HK-2 (cell line): Measurements from ENCODE around the gene RERE.
"Not testable (repeated sequence)": the region's sequence is repeated elsewhere in the genome, so short reads cannot be mapped to it uniquely, and the experiment has no call there.

ENCODE experiments used
- DNase-seq: peaks from one replicate; pipeline ENCODE4 v3.0.0-alpha.2; 2018; ENCODE audit not compliant: unreplicated experiment

RERE gene

DNA sequence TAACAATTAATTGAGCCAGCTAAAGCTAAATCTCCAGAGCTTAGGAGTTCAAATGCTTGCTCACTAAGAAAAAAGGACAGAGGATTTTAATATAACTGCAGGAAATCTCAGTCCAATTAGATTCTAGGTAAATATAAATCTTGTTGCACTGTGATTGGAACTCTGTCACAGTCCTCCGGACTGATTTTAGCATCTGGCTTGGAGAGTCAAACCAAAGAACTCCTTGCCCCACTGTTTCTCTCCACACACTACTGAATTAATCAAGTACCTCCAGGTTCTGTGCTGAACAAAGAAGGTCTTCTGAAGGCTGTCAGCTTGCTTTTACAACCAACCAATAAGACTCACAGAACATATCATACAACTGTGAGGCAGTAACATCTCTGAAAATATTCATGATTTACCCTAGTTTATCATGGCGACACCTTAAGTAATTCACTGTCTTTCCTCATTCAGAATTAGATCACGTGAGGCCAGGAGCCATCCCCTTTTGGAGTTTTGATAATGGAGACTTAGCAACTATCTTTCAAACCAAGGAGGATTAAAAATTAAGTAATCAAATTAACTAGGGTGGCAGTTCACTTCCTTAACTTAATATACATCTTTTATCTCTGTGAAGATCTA is 176.0 kb downstream of the RERE start:
- no peak for DNase-seq

DNA sequence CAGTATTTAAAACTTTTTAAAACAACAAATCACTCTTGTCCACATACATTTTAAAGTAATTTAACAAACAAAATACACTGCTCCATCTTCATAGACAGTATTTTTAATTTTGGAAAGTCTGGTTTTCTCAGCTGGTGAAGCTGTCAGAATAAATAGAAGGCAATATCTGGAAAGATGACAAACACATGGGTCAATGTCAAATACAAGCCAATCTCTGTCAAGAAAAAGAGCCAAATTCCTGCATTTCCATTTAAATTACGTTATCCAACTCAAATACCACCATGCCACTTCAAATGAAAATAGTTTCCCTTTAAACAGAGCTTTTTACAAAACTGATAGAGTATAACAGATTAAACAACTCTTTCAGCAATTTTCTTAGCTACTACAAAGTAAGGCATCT is 176.5 kb downstream of the RERE start:
- no peak for DNase-seq

DNA sequence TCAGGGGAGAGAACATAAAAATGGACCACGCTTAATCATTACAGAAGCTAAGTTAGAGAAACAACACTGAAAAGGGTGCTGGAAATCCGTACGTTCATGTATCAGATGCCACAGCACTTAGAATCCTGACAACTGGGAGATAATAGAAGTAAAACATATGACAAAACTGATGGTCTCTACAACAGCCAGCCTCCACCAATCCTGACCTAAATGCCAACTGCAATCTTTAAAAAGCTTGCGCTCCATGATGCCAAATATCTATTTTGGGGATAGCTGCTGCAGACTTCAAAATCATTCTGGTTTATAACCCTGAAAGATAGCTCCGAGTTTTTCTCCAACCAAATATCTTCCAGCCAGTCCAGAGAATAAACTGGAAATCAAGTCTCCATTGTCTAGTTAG is 178.3 kb downstream of the RERE start:
- no peak for DNase-seq

DNA sequence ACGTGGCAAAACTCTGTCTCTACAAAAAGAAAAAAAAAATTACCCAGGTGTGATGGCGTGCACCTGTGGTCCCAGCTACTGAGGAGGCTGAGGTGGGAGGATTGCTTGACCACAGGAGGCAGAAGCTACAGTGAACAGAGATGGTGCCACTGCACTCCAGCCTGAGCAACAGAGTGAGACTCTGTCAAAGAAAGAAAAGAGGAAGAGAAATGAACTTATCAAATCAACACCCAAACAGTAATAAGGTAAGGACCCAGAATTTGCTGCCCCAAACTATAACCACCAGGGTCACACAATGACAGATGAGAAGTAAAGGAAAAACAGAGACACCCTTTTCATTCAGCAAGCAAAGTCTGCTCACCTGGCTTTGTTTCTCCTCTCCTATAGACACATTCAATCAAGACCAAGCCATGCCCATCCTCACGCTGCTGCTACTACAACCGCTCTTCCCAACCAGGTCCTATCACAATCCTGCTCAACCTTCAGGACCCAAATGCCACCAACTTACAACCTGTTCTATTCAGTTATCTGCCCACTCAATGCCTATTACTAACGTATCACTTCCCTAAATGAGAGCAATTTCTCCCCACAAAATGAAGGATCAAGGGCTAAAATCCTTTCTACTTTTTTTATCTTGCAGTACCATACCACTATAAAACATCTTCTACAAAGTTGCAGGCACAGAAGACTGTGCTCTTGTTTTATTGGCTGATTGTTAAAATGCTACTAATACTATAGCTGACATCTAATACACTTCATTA is 183.5 kb downstream of the RERE start:
- no peak for DNase-seq

DNA sequence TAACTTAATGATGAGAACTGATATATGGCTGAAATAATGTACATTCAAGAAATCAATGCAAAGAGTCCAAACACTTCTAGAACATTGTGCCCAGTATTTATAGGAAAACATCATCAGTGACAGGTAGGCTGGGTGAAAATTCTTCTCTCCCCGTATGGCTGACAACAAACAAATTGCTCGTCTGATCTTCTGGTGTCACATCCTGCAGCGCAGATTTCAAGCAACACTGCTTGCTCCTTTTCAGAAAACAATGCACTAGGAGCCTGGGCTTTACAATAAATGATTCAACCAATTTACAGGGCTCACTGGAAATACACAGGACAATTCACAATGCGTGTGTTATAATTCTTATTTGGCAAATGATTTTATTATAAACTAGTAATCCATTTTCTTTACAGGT is 185.3 kb downstream of the RERE start:
- DNase-seq, result no peak

DNA sequence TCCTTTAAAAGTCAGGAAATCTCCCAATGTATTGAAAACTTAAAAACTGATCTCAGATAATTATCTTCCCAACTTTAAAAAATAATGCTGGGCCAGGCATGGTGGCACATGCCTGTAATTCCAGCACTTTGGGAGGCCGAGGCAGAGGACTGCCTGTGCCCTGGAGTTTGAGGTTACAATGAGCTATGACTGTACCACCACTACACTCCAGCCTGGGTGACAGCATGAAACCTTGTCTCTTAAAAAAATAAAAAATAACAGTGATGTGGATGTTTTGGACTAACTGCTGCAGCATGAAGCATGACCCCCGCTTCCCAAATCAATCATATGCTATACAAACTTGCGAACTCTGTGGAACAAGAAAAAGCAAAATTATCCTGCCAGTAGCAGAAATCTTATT is 186.3 kb downstream of the RERE start:
- no peak for DNase-seq

DNA sequence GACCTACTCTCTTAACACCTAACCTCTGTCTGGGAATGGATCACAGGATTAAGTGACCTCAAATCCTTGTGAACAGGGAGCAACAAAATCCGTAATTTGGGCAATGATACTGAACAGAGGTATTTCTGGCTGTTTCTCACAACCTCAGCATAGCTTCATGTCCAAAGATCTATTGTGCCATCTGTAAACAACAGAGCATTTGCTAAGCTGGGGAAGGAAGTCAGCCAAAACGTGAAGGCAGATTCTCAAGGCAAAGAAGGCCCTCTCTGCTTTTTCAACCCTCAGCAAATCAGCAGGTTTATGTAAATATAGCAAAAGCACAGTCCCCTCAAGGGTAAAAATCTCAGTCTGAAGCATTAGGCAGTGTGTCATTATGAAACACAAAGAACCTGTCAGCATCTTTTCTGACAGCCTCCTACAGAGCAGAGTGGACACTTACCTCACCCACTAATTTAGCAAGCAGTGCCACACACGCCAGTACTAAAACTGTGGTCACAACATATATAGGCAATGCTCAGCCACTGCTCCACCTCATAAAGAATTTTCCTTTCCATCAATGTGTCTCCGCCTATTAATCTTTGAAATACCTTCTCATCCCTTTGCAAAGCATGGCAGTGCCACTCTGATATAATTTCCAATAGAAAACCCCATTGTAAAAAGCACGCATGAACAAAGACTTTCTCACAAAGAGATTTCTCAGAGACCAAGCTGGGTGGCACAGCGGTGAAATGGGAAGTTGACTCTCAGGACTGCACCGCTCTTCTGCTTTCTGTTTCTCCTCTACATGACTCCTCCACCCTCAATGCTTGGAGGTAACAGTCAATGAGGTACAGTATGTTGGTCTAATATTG is 188.0 kb downstream of the RERE start:
- DNase-seq, result no peak

DNA sequence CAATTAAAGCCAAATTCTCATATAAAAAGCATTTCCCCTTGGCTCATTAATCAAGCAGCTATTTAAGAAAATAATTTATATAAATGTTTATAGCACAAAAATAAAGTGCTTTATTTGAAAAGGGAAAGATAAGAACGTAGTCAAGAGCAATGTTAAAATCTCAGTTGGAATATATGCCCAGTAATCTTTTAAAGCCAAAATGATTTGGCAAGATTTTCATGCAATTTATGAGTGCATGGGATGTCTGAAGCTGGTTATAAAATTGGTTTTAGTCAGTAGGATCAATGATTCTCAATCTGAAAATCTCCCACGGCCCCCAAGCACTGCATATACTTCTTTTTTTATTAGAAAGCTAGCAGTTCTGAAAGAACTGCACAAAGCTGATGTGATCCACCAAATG is 188.8 kb downstream of the RERE start:
- no peak for DNase-seq

DNA sequence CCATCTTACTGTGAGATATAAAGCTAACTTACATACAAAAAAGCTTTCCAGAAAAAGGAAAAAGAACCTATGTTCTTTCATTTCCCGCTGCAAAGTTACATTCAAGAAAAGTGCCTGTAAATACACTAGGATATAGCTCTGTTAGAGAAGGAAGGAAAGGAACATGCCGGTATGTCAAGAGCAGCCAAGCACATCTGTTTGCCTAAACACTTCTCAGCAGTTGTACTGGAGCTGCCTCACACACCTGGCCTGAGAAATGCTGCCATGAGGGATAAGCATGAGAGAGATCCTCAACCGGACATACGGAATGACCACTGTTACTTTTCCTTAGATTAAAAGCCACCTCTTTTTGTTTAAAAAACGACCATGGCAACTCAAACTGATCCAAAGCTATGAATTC is 189.7 kb downstream of the RERE start:
- DNase-seq, result no peak

DNA sequence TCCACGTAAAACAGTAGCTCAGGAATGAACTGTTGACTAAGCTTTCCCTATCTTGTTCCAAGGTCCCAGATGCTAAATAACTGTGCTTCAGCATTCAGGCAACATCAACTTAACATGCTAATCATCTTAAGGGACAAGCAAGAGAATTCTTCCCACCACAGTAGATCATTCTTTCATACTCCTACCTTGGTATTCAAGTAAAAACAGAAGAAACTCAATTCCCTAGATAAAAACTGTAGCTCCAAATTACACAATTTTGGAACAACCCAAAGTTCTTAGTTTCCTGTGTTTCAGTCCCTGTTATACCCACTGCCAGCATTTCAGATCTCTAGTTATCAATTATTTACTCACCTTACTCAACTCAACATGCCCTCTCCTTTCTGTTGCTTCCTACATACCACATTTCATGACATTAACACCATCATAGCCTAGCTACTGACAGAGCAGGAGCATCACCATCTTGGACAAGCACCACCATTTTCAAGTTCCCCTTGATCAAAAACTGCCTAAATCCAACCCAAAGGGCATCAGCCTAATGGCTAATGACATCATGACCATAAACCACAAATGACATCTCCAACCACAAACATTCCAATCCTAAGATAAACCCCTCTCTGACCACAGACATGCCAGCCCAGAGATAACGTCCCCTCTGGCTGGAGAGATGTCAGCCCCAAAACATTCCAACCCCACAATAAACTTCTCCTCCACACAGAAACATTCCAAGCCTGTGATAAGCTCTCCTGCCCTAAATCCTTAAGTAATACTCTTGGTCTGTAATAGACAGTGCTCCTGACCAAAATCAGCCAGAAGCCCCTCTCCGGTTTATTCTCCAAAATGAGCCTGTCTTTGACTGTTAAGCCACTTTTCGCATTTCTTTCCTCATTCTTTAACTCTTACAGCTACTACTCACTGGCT is 191.2 kb downstream of the RERE start:
- peak; percentile 64 for DNase-seq

DNA sequence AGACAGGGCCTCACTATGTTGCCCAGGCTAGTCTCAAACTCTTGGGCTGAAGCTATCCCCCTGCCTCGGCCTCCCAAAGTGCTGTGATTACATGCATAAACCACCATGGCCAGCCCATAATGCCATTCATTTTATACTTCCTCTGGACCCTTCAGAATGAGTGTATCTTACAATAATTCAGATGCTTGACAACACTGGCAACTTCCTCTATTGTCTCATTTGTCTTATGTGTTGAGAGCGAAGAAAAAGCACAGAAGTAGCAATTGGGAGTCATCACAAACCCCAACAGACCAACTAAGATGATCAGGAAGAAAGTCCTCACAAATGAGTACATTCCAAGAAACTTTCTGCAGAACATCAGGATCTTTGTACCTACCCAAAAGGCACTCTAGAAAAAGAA is 191.9 kb downstream of the RERE start:
- DNase-seq, result no peak

DNA sequence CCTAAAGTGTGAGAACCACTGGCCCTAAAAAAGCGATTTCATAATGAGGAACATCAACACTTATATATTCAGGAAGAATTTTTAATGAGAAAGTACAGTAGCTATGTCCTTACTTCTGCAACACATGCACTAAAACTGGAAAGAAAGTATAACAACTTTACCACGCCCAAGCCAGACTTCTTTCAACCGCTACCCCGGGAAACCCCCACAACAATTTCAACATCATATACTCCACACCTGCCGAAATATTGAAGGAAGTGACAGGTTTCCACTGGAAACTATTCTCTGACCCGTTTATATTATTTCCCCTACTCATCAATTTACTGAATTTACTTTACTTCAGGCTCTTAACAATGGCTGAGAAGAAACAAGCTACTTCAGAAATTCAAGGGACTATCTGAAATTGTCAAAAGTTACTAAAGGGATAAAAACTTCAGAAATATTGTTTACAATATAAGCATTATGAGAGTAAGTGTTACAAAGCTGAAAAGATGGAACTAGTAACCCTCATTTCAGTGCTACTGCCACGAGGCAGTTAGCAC is 193.7 kb downstream of the RERE start:
- not testable (repeated sequence) for DNase-seq

DNA sequence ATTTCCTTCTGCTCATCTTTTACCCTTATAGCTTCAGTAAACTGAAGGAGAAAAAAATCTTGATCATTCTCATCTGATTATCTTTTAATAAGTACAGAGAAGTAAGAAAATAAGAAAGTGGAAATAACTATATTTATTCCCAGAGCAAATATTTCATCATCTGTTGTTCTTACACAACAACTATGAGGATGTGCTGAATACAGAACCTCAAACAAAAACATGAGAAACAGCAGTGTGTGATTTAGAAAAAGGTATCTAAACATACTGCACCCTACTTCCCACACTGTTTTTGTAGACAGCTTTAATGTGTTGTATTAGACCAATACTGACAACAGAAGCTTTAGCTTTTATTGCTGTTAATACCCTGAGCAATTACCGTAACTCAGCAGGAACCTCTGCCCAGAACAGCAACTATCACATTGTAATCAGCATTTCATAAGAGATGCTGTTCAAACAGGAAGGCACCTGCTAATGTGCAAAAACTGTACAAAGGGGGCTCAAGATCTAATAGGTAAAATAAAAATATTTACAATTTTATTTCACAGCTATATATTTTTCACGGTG is 195.6 kb downstream of the RERE start:
- DNase-seq, result not testable (repeated sequence)

DNA sequence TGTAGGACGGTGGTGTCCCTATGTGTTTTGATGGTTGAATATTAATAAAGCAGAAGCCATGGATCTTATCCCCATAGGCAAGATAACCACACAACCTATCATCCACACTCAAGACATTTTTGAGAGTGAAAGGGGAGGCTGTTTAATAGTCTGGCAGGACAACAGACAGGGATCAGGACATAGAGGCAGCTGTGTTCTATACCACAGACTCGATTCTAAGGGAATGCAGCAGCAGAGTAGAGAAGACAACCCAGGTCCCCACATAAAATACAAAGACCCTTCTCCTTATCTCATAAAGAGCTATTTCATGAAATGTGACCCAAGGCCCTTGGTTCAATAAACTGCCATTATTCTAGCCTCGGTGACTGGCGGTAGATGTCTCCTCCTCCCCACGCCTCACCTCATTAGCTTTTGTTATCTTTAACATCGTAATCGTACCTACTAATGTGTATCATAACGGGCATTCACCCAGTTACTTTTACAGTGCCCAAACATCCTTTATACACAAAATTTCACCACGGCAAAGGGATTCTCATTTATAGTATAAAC is 196.3 kb downstream of the RERE start:
- DNase-seq, result not testable (repeated sequence)

DNA sequence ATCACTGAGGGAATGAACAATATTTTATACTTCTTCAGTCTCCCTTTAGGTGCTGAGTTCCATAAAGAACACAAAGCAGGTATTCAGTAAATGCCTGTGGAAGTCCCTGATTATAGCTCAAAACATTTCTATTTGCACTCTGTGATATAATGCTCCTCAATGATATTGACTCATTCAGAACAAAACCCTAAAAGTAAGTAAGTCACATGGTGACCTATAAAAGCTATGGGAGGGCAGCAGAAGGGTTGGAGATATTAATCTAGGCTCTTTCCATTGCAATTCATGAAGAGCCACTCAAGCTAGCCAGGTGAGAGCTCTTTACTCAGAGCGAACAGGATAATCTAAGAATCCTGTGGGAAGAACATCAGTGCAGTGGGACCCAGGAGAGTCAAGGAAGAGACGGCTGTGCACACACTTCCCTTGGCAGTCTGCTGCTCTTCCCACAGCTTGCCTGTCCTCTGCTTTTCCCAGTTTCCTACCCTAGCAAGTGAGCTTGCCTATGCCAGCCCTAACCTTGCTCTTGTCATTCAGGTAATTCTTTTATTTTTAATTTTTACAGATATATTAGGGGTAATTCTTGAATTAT is 197.4 kb downstream of the RERE start:
- not testable (repeated sequence) for DNase-seq

DNA sequence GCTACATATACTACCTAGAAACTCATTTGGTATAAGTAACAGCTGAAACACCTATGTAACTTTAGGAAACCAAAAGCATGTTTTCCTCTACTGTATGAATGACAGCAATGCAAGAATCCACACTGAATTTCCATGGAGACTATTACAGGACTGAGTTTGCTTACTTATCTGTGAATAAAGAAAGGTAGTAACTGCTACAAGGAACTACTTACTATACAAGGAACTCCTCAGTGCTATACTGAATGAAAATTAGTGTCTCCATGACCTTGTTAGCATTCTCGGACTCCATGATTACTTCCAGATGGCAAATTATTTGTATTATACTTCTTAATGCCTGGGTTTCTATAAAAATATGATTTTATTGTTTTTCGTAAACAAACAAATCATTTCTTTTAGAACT is 198.0 kb downstream of the RERE start:
- not testable (repeated sequence) for DNase-seq

DNA sequence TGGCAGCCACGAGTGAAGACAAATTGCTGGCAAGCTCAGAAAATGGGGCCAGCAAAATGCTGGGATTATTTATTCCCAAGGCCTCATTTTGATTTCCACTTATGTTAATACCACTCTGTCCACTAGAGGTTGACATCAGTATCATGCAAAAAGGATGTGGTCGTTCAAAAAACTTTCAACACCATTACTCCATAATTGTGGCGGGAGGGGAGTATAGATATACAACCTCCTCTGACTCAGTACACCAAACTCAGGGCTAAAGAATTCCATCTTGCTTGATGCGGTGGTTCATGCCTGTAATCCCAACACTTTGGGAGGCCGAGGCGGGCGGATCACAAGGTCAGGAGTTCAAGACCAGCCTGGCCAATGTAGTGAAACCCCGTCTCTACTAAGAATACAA is 200.6 kb downstream of the RERE start:
- DNase-seq, result not testable (repeated sequence)

DNA sequence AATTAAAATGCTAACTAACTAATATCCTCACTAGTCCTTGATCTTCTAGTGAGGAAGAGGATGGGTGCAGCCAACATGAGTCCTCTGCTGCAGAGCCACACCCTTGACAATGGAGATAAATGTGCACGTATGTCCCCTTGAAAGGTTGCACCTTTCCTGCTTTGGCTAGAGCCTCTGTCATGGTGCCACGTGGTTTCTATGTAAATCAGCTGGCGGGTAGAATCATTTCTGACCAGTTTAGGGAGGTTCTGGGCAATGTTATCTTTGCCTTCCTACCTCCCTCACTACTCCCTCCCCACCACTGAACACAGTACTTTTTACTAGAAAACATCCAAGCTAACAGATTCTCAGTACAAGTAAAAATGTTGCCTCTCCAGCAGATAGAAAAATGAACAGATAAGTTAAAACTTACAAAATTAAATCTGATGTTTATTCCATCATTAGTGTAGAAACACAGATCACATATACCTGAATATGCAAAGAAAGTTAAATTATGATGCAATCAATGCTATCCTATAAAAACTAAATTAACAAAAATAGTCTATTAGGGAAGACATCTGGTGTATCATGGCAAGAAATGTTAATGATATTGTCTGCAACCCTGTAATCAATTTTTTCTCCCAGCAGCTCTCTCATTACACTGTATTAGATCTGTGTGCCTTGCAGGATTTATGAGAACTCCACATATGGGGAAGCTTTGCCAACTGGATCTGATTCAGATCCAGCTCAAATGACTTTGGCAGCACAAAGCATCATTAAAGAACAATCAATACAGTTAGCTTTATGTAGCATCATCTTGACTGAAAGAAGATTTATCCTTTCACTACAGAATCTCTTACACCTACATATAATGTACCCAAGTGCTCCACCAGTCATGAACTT is 205.6 kb downstream of the RERE start:
- not testable (repeated sequence) for DNase-seq

DNA sequence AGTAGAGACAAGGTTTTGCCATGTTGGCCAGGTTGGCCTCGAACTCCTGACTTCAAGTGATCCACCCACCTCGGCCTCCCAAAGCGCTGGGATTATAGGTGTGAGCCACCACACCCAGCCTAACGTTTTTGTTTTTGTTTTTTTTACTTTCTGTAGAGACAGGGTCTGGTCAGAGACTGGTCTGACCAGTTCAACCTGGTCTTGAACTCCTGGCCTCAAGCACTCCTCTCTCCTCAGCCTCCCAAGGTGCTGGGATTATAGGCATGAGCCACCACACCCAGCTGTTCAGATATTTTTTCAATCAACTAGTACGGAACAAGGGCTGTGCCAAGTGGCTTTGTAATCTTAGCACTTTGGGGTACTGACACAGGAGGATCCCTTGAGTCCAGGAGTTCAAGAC is 209.5 kb downstream of the RERE start:
- DNase-seq, result no peak
